HEK293T (cell line): ENCODE data around the gene MYO5C.

Experiments used
- ARNT ChIP-seq: fragments of 450-650 bp; IDR thresholded peaks from 2 replicates; pipeline ENCODE4 v1.6.1; 2017; ENCODE audit warnings: mild to moderate bottlenecking
- ELF4 ChIP-seq: fragments of 450-650 bp; IDR thresholded peaks from 2 replicates; pipeline ENCODE4 v1.6.1; 2017; ENCODE audit warnings: antibody characterized with exemption
- FOXA1 ChIP-seq: fragments of 450-650 bp; IDR thresholded peaks from 2 replicates; pipeline ENCODE4 v1.6.1; 2016; ENCODE audit warnings: mild to moderate bottlenecking
- FOXK2 ChIP-seq: fragments of 450-650 bp; IDR thresholded peaks from 2 replicates; pipeline ENCODE4 v1.6.1; 2016; ENCODE audit warnings: mild to moderate bottlenecking
- FOXM1 ChIP-seq: fragments of 450-650 bp; IDR thresholded peaks from 2 replicates; pipeline ENCODE4 v1.6.1; 2017; ENCODE audit warnings: mild to moderate bottlenecking, borderline replicate concordance
- PKNOX1 ChIP-seq: fragments of 450-650 bp; IDR thresholded peaks from 2 replicates; pipeline ENCODE4 v1.6.1; 2016
- SP1 ChIP-seq: fragments of 450-650 bp; IDR thresholded peaks from 2 replicates; pipeline ENCODE4 v1.6.1; 2017
- TARDBP ChIP-seq: fragments of 450-650 bp; IDR thresholded peaks from 2 replicates; pipeline ENCODE4 v1.6.1; 2016

GRCh38 chr15:52262364-52262763, 33.2 kb downstream of the MYO5C start:
- TF ChIP-seq FOXM1 (no peak), ARNT (no peak), PKNOX1 (no peak), ELF4 (no peak), TARDBP (no peak), SP1 (no peak), FOXK2 (no peak), FOXA1 (no peak)
